Gastroesophageal sphincter (tissue), 4 donors: ENCODE results near the gene C19orf47. TPM values are rescaled to one million over a fixed set of nuclear protein-coding genes. Genes with fewer than 3 reads are reported as not detected.

Source experiments
- ATAC-seq: fragments of 150-250 bp; one replicate; pipeline ENCODE4 v1.9.1; 2016; ENCODE audit warnings: mild to moderate bottlenecking, moderate library complexity
- H3K27ac ChIP-seq, 4 donors: fragments of 200-600 bp; sonication (generic) in 3 of 4; 1 replicate in 3 of 4; 2 replicates in 1 of 4; pipeline ENCODE4 v1.5.1; 2016 to 2019
- H3K27me3 ChIP-seq: fragments of 200-600 bp; sonication (generic); one replicate; pipeline ENCODE4 v1.5.1; 2019
- H3K36me3 ChIP-seq, 2 donors: fragments of 200-600 bp; sonication (generic); one replicate each; pipeline ENCODE4 v1.5.1; 2019; ENCODE audit warnings: control low read depth in 1 of 2
- H3K4me1 ChIP-seq, 3 donors: fragments of 200-600 bp; sonication (generic); 1 replicate in 2 of 3; 2 replicates in 1 of 3; pipeline ENCODE4 v1.5.1; 2016 to 2019; ENCODE audit warnings: control low read depth in 2 of 3
- H3K4me3 ChIP-seq, 2 donors: fragments of 200-600 bp; sonication (generic); one replicate each; pipeline ENCODE4 v1.5.1; 2019; ENCODE audit warnings: mild to moderate bottlenecking in 1 of 2, moderate library complexity in 1 of 2
- H3K9me3 ChIP-seq, 3 donors: fragments of 200-600 bp; sonication (generic); one replicate each; pipeline ENCODE4 v1.5.1; 2017 to 2019; ENCODE audit warnings: control low read depth in 2 of 3
- CTCF ChIP-seq, 4 experiments: fragments of 200-600 bp in 2 of 4; fragments of 450-650 bp in 2 of 4; sonication (generic) in 1 of 4; IDR thresholded peaks; one replicate each; pipeline ENCODE4 v1.5.1; 2017 to 2019; ENCODE audit warnings: antibody characterized with exemption in 4 of 4, mild to moderate bottlenecking in 2 of 4, moderate library complexity in 2 of 4
- EP300 ChIP-seq: sonication (generic); formaldehyde crosslinking; IDR thresholded peaks from one replicate; pipeline ENCODE4 v1.6.1; 2017; ENCODE audit warnings: antibody characterized with exemption, mild to moderate bottlenecking
- POLR2A ChIP-seq, 2 donors: fragments of 450-650 bp; IDR thresholded peaks; one replicate each; pipeline ENCODE4 v1.6.1; 2017; ENCODE audit warnings: antibody characterized with exemption in 2 of 2, mild to moderate bottlenecking in 2 of 2, moderate library complexity in 1 of 2
- POLR2AphosphoS5 ChIP-seq: sonication (generic); formaldehyde crosslinking; IDR thresholded peaks from one replicate; pipeline ENCODE4 v1.6.1; 2017; ENCODE audit warnings: antibody characterized with exemption
- WGBS, 2 donors: methylation state at CpG; one replicate each; pipeline ENCODE4 v1.1.5; 2018; ENCODE audit warnings: low coverage in 1 of 2; 5-methylcytosine and 5-hydroxymethylcytosine counted together
- total RNA-seq, 4 donors: library from RNA; depleted of rRNA; stranded (reverse); fragments of >200 nt; gene quantifications; one replicate each; pipeline ENCODE4 v1.1.0, GENCODE V29; 2016

Gene C19orf47
- total RNA-seq, 4 donors from 2014 or later, result 10.0 to 29.7 (median 19.2) TPM

- Histone ChIP-seq H3K27me3 (no peaks in the 10 kb centered on the region), H3K4me1 (no peaks in the 10 kb centered on the region), H3K4me3 (no peak overlapping the region), H3K27ac (no peak overlapping the region), H3K9me3 (no peaks in the 10 kb centered on the region), H3K36me3 (peaks cover 0 to 89% of the 10 kb centered on the region in 2 donors)
- WGBS, 2 donors, result 72 to 86% methylated on average over 2 to 5 of the region's 6 CpGs
- TF ChIP-seq POLR2A (IDR thresholded peaks at IDR 0.05), result no peak
- TF ChIP-seq CTCF (IDR thresholded peaks at IDR 0.05), result no peak
- TF ChIP-seq POLR2AphosphoS5, result no peak
- TF ChIP-seq EP300, result no peak
- ATAC-seq, result no peak
Observed at GRCh38 chr19:40332669-40333068, 15.5 kb downstream of the C19orf47 start.

- Histone ChIP-seq H3K9me3 (no peaks in the 10 kb centered on the region), H3K4me3 (no peak overlapping the region), H3K27ac (no peak overlapping the region), H3K27me3 (no peaks in the 10 kb centered on the region), H3K4me1 (no peaks in the 10 kb centered on the region), H3K36me3 (peaks cover 0 to 100% of the 10 kb centered on the region in 2 donors)
- 88% methylated on average over 3 of the region's 5 CpGs; no CpG with 5 or more reads in 1 of the 2 donors for WGBS, 2 donors
- TF ChIP-seq EP300, result no peak
- TF ChIP-seq POLR2A (IDR thresholded peaks at IDR 0.05), result no peak
- TF ChIP-seq POLR2AphosphoS5, result no peak
- no peak for TF ChIP-seq CTCF (IDR thresholded peaks at IDR 0.05)
- ATAC-seq, result no peak
Observed at GRCh38 chr19:40331052-40331451, 17.1 kb downstream of the C19orf47 start.

- no peaks in the 10 kb centered on the region for H3K4me1 ChIP-seq
- H3K27ac ChIP-seq, result no peak overlapping the region
- no peak for ATAC-seq
- no peak overlapping the region for H3K4me3 ChIP-seq
- 73% methylated on average over 2 of the region's 14 CpGs; no CpG with 5 or more reads in 1 of the 2 donors for WGBS, 2 donors
- H3K27me3 ChIP-seq, result no peaks in the 10 kb centered on the region
- H3K36me3 ChIP-seq, result peaks cover 0 to 100% of the 10 kb centered on the region in 2 donors
- no peak for TF ChIP-seq CTCF (IDR thresholded peaks at IDR 0.05)
- TF ChIP-seq EP300, result no peak
- no peak for TF ChIP-seq POLR2A (IDR thresholded peaks at IDR 0.05)
- TF ChIP-seq POLR2AphosphoS5, result no peak
- H3K9me3 ChIP-seq, result no peaks in the 10 kb centered on the region
Observed at GRCh38 chr19:40326201-40326600, 22.0 kb downstream of the C19orf47 start.

- no peak for ATAC-seq
- WGBS, 2 donors, result 83 to 85% methylated on average over 1 to 2 of the region's 13 CpGs
- peaks cover 0 to 96% of the 10 kb centered on the region in 2 donors for H3K36me3 ChIP-seq
Observed at GRCh38 chr19:40323705-40324104, 24.5 kb downstream of the C19orf47 start.

More at GRCh38 chr19:40323705-40324104, 24.5 kb downstream of the C19orf47 start:
- no peak for TF ChIP-seq POLR2AphosphoS5
- no peak for TF ChIP-seq CTCF (IDR thresholded peaks at IDR 0.05)
- TF ChIP-seq EP300, result no peak
- no peak for TF ChIP-seq POLR2A (IDR thresholded peaks at IDR 0.05)
- no peak overlapping the region for H3K27ac ChIP-seq
- H3K27me3 ChIP-seq, result no peaks in the 10 kb centered on the region
- H3K4me3 ChIP-seq, result no peak overlapping the region
- no peaks in the 10 kb centered on the region for H3K9me3 ChIP-seq
- no peaks in the 10 kb centered on the region for H3K4me1 ChIP-seq
